ENCODE measurements around the gene LINGO3. TPM values are rescaled to one million over a fixed set of nuclear protein-coding genes. Genes with fewer than 3 reads are reported as not detected.
"Not testable (repeated sequence)": the region's sequence is repeated elsewhere in the genome, so short reads cannot be mapped to it uniquely, and the experiment has no call there.

The LINGO3 gene
- total RNA-seq, 3 donors from 2014 or later, result not detected

DNA sequence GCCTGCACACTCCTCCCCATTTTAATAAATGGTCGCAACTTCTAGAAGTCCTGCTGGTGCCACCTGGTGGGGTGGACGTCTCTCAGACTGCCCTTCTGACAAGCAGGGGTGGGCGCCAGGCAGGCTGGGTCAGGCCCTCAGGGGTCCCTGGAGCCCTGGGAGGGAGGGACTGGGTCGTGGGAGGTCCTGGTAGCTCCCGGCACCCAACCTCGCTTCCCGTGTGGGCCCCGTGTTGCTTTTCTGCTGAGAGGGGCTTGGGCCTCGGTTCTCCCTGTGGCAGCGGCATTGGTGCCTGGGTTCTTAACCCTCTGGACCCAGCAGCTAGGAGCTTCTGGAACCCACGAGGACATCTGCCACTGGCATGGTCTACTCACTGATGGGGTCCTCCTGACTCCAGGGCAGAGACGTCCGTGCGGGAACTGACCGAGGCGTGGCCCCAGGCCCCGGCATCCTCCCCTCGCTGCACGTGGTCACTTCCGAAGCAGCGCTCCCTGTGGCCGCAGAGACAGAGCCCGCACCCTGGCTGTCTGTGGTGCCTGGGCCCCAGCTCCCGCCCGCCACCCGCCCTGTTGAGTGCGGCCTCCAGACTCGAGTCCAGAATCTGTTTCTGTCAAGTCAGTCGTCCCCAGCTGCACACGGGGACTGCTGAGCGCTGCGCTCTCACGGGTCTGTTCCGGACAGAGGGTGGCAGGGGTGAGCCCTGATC lies 46.1 kb upstream of the LINGO3 start:
- H3K9me3 ChIP-seq, result no peaks in the 10 kb centered on the region
- no peaks in the 10 kb centered on the region for H3K36me3 ChIP-seq (ENCODE audit: low read depth)
- TF ChIP-seq, protein P1, sequence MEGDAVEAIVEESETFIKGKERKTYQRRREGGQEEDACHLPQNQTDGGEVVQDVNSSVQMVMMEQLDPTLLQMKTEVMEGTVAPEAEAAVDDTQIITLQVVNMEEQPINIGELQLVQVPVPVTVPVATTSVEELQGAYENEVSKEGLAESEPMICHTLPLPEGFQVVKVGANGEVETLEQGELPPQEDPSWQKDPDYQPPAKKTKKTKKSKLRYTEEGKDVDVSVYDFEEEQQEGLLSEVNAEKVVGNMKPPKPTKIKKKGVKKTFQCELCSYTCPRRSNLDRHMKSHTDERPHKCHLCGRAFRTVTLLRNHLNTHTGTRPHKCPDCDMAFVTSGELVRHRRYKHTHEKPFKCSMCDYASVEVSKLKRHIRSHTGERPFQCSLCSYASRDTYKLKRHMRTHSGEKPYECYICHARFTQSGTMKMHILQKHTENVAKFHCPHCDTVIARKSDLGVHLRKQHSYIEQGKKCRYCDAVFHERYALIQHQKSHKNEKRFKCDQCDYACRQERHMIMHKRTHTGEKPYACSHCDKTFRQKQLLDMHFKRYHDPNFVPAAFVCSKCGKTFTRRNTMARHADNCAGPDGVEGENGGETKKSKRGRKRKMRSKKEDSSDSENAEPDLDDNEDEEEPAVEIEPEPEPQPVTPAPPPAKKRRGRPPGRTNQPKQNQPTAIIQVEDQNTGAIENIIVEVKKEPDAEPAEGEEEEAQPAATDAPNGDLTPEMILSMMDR (IDR thresholded peaks at IDR 0.05), result no peak
- intact Hi-C loops (cut with DNase I, micrococcal nuclease), result no loop called here
- peaks cover 3% of the 10 kb centered on the region for H3K4me1 ChIP-seq (ENCODE audit: low read depth)
- no peak overlapping the region for H3K4me3 ChIP-seq
- peak in 1 of 3 donors; percentile 51 for DNase-seq
- ATAC-seq, result no peak

DNA sequence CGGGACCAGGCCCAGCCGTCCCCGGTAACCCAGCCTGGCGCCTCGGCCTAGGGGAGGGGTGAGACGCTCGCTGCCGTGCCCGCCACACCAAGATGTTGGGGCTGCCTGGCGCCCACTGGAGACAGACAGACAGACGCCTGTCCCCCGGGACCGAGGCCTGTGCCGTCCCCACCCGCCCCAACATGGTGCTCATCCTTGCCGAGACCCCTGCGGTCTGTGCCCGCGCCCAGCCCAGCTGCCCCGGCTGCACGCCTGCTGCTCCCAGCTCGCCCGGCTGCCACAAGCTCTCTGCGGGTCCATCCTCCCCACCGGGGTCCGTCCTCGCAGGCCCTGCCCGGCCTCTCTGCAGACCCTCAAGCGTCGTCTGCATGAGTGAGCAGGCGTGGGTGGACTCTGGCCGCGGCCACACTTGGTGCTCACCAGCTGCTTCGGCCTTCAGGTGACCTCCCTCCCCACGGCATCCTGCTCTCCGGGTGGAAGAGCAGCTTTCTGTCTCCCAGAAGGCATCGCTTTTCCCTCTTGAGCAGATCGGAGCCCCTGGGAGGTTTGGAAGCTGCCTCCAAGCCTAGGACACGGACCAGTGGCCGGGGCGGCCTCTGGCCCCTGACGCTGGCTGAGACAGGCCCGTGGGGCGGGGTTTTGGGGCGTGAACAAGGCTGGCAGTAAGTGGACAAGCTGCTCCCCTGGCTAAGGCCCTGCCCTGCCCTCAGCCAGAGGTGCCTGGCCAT lies 45.4 kb upstream of the LINGO3 start:
- H3K4me1 ChIP-seq (ENCODE audit: low read depth), result no peaks in the 10 kb centered on the region
- no peaks in the 10 kb centered on the region for H3K9me3 ChIP-seq
- intact Hi-C loops (cut with DNase I, micrococcal nuclease), result no loop called here
- ATAC-seq, result peak; percentile 43
- no peak overlapping the region for H3K4me3 ChIP-seq
- no peaks in the 10 kb centered on the region for H3K36me3 ChIP-seq (ENCODE audit: low read depth)
- DNase-seq, result peak in 2 of 3 donors; percentile 43 to 51
- TF ChIP-seq, protein P1 (IDR thresholded peaks at IDR 0.05), result no peak

DNA sequence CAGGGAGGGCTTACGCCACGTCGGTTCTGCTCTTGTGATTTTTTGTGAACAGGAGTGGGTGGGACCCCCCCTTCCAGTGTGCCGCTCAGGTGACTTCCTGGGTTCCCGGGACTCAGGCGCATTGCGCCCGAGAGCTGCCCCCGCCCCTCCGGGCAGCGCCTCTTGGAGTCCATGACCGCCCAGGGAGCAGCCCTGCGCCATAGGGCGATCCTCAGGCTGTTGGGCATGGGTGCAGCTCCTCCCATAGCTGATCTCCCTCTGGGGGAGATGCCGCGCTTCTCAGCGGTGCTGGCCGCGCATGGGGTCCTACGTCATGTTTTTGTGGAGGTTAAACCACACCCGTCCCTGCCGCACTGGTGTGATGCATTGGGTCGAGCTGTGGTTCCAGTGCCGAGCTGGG lies 44.2 kb upstream of the LINGO3 start:
- ATAC-seq, result no peak
- no peak for DNase-seq
- Histone ChIP-seq H3K4me1 (ENCODE audit: low read depth) (no peaks in the 10 kb centered on the region), H3K9me3 (no peaks in the 10 kb centered on the region), H3K4me3 (no peak overlapping the region), H3K36me3 (ENCODE audit: low read depth) (no peaks in the 10 kb centered on the region)
- intact Hi-C loops (cut with DNase I, micrococcal nuclease), result no loop called here
- TF ChIP-seq, protein P1 (IDR thresholded peaks at IDR 0.05), result no peak

DNA sequence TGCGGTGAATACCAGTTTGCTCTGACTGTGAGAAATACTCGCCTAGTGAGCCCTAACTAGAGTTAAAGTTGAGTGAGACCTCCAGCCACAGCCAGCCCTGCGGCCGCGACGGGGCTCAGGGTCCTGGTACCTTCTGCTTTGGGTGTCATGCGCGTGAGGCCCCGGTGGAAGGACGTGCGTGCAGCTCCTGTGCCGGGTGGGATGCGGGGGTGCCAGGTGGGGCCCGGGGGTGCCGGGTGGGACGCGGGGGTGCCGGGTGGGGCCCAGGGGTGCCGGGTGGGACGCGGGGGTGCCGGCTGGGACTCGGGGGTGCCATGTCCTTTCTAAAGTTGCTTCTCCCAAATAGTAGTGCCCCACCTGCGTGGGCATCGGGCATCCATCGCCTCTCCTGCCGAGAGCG lies 43.6 kb upstream of the LINGO3 start:
- Histone ChIP-seq H3K9me3 (no peaks in the 10 kb centered on the region), H3K36me3 (ENCODE audit: low read depth) (no peaks in the 10 kb centered on the region), H3K4me1 (ENCODE audit: low read depth) (no peaks in the 10 kb centered on the region), H3K4me3 (no peak overlapping the region)
- DNase-seq (peak in 1 of 3 donors; percentile 47), ATAC-seq (no peak)
- intact Hi-C loops (cut with DNase I, micrococcal nuclease), result no loop called here
- TF ChIP-seq, protein P1 (IDR thresholded peaks at IDR 0.05), result no peak

DNA sequence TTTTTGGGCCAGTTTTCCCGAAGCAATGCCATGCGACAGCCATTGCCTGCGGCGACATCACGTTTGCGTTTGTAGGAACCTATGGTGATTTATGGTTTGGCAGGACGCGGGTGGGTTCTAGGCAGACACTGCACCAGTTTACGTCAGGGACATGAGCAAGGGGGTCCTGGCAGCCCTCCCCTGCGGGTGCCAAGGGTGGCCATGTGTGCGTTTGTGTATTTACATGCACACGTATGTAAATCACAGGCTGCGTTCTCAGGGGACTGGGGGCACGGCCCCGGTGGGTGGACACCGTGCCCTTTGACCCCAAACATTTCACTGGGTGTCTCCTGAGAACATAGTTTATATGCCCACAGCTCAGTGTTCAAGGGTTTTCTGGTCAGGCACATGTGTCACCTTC lies 42.7 kb upstream of the LINGO3 start:
- DNase-seq (peak in 1 of 3 donors; percentile 35), ATAC-seq (no peak)
- TF ChIP-seq, protein P1 (IDR thresholded peaks at IDR 0.05), result no peak
- no peak overlapping the region for H3K4me3 ChIP-seq
- H3K4me1 ChIP-seq (ENCODE audit: low read depth), result peaks cover 3% of the 10 kb centered on the region
- H3K9me3 ChIP-seq, result no peaks in the 10 kb centered on the region
- no peaks in the 10 kb centered on the region for H3K36me3 ChIP-seq (ENCODE audit: low read depth)
- intact Hi-C loops (cut with DNase I, micrococcal nuclease), result no loop called here

DNA sequence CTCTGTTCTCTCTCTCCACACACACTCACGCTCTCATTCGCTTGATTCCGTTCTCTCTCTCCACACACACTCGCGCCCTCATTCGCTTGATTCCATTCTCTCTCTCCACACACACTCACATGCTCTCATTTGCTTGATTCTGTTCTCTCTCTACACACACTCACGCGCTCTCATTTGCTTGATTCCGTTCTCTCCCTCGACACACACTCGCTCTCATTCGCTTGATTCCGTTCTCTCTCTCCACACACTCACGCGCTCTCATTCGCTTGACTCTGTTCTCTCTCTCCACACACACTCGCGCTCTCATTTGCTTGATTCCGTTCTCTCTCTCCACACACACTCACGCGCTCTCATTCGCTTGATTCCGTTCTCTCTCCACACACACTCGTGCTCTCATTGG lies 41.9 kb upstream of the LINGO3 start:
- ATAC-seq; H3K4me1 ChIP-seq (ENCODE audit: low read depth); DNase-seq; H3K36me3 ChIP-seq (ENCODE audit: low read depth); intact Hi-C loops (cut with DNase I, micrococcal nuclease); H3K4me3 ChIP-seq; H3K9me3 ChIP-seq: not testable (repeated sequence)

All from mucosa of descending colon (tissue), 3 donors.